Measurements from ENCODE around the gene GAS2. TPM values are rescaled to one million over a fixed set of nuclear protein-coding genes. Genes with fewer than 3 reads are reported as not detected.
A peak's percentile ranks its signal among the peaks of the same experiment; 100 is the strongest.

GAS2 gene
- total RNA-seq, 1 donor from 2014 or later: 34.2 TPM

DNA sequence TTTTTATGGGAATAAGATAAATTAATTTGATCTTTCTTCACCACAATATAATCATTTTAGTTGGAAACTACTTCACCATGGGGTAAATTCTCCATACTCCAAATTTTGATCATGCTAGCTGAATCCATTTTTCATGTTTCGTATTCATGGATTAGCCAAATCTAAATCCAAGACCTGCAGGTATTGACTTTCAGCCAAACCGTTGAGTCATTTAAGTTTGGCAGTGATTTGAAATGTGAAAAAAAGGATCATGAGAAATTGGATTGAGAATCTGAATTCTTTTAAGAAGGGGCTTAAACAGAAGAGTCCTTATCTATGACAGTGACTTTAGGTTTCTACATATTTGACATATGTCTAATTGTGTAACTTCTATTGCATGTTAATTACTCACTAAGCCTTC, 5.3 kb downstream of the GAS2 start:
- ATAC-seq (no peak), DNase-seq (ENCODE audit: low spot score) (no peak)

DNA sequence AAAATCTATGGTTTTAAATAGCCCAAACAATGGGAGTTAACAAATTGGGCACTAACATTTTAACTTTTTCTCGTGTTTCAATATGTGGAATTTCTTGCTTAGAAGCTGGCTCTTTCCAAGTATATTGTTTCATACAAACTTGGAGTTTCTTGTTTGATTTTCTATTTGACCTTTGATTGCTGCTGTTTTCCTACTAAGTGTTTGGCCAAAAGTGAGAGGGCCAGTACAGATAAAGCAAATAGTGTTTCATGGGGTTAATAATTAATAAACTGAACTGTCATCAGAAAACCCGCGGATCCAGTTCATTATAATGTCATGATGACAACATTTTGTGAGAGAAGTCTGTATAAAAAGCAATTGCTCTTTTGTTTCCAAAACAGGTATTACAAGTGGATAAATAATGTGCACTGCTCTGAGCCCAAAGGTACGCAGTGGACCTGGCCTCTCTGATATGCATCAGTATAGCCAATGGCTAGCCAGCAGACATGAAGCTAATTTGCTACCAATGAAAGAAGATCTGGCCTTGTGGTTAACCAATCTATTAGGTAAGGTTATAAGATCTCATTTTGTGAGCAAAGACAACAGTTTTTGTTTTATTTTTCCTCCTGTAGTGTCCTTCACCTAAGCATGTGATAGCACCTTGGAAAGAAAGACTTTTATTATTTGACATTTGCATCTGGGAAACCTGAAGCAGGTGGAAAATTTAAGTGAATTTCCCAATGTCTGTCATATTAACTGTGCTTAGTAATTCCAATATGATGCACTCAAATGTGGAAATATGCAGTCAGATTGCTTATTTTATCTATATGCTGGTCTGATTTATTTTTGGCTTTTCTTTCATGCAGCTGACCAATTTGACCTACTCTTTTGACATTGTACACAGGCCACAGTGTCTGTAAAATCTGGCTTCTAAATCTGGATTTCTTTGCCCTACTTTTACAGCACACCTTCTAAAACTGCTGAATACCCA, 8.3 kb downstream of the GAS2 start:
- DNase-seq (ENCODE audit: low spot score) (peak; percentile 81), ATAC-seq (peak; percentile 80)

DNA sequence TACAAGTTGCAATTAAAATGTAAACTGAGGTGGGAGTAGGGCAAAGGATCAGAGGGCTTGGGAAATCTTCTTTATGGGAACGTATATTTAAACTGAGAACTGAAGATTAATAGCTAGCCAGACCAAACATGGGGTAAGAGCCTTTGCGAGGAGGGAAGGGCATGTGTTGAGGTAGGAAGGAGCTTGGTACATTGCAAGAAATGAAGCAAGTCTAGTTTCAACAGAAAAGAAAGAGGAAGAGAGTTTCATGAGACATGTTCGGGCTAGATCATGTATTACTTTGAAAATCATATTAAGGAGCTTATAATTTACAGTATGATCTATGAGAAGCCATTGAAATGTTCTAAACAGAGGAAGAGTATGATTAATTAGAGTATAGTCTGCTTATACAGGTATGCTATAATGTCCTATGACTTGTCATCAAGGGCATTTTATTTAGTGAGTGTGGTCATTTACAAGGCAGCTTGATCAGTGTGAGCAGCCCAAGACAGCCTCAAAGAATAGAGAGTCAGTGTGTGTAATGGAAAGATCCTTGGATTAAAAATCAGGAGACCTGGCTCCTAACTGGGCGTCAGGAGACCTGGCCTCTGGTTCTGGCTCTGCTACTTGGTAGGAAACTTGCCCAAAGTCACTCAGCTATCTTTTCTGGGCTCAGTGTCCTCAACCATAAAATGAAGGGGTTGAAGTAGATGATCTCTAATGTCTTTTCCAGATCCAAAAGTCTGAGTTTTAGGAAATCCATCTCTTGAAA, 10.9 kb downstream of the GAS2 start:
- ATAC-seq (peak; percentile 32), DNase-seq (ENCODE audit: low spot score) (peak; percentile 57)

DNA sequence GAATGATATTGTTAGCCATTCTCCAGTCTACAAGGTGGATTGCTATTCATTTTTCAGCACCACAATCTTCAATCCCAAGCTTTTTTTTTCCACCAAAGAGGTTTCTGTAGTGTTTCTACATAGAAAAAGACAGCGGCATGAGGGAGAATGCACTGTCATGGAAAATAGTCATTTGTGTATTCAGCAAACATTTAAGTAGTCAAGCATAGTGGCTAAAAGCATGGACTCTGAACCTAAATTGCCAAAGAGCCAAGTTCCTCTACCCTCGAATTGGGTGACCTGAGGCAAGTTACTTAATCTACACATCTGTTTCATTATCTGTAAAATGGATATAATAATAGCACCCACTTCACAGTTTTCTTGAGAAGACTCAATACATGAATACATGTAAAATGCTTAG, 14.2 kb downstream of the GAS2 start:
- ATAC-seq: peak; percentile 74
- DNase-seq (ENCODE audit: low spot score): peak; percentile 56

DNA sequence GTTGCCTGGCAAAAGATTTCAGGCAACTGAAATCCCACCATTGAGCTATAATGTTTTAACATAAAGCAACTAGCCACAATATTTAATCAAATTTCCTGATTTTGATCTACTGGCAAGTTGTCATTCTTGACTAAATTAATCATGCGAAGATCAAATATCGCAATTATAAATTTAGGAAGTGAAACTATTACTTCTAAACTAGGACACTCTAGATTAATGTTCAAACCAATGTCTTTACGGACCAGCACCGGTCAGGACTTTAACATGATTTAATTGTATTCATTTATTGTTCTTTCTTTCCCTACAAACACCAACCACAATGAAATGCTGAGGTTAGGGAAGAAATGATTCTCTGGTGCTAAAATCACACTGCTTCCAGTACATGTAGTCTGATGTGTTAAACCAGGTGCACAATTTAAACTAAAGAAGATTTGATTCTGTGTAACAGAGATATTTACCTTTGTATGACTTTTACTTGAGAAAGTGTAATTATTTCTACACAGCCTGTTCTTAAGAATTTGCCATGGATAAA, 14.9 kb downstream of the GAS2 start:
- ATAC-seq (peak; percentile 26), DNase-seq (ENCODE audit: low spot score) (no peak)

DNA sequence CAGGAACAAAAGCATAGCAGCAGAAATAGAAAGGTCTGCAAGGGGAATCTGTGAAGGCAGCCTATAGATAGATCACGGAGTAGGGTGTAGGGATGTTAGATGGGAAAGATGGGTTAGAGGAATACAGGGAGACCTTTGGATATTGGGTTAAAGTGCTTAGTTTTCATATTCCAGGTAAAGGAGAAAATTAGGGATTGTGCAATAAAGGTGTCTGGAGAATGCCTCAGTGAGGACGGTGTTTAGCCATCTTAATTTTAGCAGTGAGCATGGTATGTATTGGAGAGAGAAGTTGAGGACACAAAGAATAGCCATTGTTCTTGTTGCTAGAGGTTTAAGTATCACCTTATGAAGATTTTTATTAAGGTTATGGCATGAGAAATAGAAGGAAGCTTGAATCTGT, 17.7 kb downstream of the GAS2 start:
- DNase-seq (ENCODE audit: low spot score) (no peak), ATAC-seq (no peak)

DNA sequence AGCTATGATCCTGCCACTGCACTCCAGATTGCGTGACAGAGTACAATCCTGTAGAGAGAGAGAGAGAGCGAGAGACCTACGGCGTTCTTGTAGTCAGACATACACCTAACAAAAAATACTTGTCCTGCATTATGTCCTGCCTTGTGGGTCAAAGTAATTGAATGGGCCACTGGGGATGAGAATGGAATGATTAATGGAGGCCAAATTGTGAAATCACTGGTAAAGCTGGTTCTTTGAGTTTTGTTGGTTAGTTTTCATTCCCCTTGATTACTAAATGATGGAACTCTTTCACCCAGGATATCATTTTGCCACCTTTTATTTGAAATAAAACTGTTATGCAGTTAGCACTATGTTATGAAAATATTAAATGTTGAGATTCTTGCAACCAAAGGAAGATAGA, 18.7 kb downstream of the GAS2 start:
- DNase-seq (ENCODE audit: low spot score): no peak
- ATAC-seq: no peak

DNA sequence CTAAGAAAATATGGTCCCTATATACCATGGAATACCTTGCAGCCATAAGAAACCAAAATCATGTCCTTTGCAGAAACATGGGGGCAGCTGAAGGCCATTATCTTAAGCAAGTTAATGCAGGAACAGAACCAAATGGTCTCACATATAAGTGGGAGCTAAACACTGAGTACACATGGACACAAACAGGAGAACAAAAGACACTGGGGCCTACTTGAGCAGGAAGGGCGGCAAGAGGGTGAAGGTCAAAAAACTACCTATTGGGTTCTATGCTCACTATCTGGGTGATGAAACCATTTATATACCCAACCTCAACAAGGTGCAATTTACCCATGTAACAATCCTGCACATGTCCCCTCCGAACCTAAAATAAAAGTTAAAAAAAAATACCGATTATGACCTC, 22.5 kb downstream of the GAS2 start:
- DNase-seq (ENCODE audit: low spot score) (no peak), ATAC-seq (no peak)

DNA sequence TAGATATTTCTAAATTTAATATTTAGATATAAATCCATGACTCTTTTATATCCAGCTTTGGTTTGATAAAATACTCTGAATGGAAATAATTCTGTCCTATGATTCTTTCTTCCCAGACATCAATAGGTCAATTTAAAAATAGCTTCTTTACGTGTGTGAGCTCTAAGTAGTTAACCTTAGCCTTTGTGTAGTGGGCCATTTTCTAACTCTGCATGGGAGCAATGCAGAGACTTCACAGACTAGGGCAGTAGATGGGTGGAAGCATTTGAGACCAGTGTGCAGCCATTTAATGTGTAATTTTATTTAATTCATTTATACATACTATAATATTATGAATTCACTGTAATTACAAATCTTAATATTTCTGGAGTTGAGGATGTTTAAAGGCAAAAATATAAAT, 23.8 kb downstream of the GAS2 start:
- DNase-seq (ENCODE audit: low spot score): no peak
- ATAC-seq: no peak

DNA sequence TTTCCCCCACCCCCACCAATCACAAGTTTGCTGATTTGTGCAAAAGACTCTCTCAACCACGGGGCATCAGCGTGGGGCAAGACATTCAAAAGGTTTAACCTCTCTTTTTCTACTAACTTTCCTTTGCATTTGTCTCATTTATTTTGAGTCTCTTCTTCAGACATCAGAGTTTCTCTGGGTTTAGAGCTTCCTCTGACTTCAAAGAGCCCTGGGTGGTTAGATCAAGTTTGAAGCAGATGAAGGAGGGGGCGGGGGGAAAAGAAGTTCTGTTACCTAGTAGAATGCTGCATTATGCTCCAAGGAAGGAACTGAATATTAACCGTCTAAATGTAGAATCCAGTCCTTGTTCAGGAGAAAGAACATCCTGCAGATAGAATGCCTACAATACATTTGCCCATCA, 24.5 kb downstream of the GAS2 start:
- DNase-seq (ENCODE audit: low spot score) (no peak), ATAC-seq (no peak)

DNA sequence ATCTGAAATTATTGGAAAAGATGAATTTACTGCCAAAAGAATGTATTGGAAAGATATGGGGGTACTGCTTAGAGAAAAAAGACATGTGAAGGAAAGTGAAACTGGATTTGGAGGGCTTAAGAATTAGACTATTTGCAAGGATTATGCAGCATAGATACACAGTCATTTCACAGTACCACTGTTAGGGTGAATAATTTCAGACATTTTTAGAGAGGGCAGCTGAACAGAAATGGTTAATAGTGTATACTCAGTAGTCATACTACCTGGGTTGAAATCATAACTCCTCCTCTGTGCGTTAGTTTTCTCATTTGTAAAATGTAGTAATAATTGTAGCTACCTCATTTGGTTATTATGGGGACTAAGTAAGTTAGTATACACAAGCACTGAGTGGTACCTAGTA, 33.0 kb downstream of the GAS2 start:
- ATAC-seq: no peak
- DNase-seq (ENCODE audit: low spot score): no peak

DNA sequence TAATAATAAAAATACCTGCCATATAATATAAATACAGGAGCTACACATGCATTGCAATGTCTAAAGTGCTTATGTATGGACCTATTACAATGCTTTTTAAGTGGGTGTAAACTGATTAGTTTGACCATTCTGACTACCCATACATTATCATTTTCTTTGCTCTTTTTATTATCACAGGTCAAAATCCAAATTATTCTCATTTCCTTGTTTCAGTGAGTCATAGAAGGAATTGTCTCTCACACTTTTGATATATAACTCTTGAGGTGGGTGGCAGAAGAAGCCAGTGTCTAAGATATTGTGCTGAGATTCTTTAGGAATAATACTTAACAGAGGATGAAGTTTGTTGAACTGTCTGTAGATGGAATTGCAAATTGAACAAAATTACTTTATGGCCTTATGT, 35.6 kb downstream of the GAS2 start:
- DNase-seq (ENCODE audit: low spot score): no peak
- ATAC-seq: no peak

DNA sequence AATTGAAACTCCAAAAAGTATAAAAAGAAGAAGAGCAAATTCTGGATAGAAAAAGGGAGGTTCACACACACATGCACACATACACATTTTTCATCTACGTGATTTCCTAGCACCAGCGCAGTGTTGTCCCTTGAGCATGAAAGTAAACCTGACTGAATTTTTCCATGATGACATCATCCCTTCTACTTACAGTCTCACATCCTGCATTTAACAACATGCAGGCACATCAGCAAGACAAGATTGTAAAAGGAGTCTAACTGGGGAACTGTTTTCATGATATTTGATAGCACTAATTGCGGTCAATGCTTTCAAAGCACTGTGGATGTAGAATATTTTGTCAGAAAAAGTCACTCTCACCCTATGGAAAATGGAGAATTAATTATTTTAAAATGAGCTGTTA, 36.6 kb downstream of the GAS2 start:
- peak; percentile 49 for ATAC-seq

DNA sequence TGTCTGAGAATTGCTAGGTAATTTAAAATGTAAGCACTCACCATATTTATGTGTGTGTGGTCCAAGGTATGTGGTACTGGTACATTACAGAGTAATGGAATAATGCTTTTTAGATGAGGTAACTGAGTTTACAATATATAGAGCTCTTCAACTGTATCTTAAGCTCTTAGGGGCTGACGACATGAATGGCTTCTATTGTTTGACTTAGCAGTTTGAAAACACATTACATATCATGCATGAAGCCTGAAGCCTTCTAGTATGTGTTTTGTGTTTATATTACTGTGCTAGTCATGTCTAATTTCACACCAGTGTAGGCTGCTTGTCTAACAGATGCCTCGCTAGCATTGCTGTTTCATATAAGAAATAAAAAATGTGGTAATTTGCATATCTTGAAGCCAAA, 37.2 kb downstream of the GAS2 start:
- DNase-seq (ENCODE audit: low spot score): no peak
- ATAC-seq: no peak

More for the DNA sequence above, 36.6 kb downstream of the GAS2 start:
- no peak for DNase-seq (ENCODE audit: low spot score)

DNA sequence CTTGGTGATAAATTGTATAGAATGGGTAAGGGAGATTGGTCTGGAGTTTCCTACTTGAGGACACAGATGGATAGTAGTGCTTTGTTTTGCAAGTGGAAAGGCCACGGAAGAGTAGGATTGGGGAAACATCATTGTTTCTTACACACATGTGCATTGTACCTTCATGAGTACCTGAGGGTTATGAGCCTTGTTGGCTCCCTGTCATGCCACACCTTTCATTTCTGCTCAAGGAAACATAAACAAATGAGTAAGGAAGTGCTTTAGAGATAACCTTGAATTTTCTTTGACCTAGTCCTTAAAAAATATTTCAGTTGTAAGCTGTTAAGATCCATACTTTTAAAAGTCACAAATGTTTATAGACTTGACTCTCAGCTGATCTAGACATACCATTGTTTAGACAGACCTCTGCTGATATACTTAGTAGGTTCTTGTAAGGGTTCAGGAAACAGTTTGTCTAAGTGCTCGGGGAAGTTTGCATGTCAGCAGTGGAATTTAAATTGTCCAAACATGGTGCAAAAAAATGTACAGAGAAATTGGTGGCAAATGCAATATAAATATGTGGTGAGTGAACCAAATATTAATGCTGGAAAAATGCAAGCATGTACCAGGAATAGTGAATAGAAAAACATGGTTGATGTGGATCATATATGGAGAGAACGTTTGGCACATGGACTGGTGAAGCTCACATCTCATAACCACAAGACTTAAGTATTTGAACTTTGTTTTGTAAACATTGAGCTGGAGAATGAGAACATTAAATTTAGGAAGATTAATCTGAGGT, 40.9 kb downstream of the GAS2 start:
- ATAC-seq: no peak
- no peak for DNase-seq (ENCODE audit: low spot score)

DNA sequence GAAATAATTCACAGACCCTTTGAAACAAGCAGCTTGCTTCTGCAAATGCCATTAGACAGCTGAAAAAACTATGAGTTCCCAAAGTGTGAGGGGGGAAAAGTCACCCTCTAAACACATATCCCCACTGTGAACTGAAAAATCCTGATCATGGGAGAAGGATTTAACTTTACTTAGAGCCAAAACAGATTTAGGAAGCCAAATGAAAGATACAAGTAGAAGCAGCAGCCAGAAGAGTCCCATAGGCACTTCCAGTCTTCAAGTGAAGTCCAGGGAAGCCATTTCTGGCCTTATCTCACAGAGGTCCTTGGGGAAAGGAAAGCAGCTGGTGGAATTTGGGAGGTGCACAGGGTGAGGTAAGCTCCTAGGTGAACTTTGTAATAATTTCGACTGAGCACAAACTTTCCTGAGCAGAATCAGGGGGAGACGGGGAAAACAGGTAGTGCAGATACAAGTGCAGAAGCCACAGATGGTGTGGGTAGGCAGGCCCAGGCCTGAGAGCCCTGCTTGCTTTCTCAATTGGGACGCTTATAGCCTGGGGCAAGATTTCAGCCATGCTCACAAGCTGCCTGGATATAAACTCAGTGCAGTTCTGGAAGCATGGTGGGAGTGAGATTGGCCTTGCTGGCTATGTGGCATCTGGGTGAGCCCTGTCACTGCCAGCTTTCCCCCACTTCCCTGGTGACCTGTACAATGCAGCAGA, 44.8 kb downstream of the GAS2 start:
- peak; percentile 13 for ATAC-seq
- no peak for DNase-seq (ENCODE audit: low spot score)

DNA sequence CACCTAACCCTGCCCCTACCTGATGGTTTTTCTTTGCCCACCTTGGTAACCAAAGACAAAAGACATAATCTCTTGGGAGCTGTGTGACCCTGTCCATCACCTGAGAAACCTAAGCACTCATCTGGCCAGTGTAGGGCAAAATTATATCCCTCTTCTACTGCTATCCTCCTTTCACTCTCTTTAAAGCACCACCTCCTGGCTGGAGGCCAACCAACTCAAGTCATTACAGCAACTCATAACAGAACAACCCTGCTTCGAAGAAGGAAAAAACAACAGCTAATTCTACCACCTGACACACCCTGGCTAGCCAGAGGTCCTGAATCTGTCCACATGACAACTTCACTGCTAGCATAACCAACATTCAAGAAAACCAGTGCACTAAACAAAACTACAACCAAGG, 45.5 kb downstream of the GAS2 start:
- no peak for DNase-seq (ENCODE audit: low spot score)

DNA sequence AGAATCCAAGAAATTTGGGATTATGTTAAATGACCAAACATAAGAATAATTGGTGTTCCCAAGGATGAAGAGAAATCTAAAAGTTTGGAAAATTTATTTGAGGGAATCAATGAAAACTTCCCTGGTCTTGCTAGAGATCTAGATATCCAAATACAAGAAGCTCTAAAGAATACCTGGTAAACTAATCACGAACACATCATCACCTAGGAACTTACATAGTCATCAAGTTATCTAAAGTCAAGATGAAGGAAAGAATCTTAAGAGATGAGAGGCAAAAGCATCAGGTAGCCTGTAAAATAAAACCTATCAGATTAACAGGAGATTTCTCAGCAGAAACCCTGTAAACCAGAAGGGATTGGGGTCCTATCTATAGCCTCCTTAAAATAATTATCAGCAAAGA, 46.9 kb downstream of the GAS2 start:
- ATAC-seq (no peak), DNase-seq (ENCODE audit: low spot score) (no peak)

More for the DNA sequence above, 45.5 kb downstream of the GAS2 start:
- peak; percentile 39 for ATAC-seq

DNA sequence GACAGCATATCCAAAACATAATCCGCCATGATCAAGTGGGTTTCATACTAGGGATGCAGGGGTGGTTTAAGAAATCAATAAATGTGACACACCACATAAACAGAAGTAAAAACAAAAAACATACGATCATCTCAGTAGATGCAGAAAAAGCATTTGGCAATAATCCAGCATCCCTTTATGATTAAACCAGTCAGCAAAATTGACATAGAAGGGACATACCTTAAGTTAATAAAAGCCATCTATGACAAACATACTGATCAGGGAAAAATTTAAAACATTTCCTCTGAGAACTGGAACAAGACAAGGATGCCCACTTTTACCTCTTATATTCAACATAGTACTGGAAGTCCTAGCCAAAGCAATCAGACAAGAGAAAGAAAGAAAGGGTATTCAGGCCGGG, 49.6 kb downstream of the GAS2 start:
- no peak for ATAC-seq
- DNase-seq (ENCODE audit: low spot score): no peak

DNA sequence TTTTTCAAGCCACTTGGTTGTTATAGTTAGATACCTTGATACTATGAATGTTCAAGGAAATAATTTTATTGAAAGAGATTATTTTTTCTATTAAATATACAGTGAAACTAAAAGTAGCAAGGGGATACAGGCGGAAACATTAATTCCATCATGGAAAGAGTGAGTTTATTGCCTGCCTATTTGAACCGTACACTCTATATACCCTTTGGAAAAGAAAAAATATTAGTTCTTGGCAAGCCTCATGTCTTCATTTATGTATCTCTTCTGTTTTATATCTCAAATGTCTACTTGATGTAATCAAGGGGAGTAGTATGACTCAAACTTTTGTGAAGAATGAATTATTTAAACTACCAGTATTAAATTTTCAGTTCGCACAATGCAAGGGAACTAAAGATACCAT, 54.0 kb downstream of the GAS2 start:
- DNase-seq (ENCODE audit: low spot score) (no peak), ATAC-seq (no peak)
